NCI-H1436 (cell line): ENCODE results near the gene MTMR6.

Experiments
- DNase-seq: peaks from one replicate; lab custom pipeline; 2025; lab: John Stamatoyannopoulos, UW

Gene MTMR6

GRCh38 chr13:25217023-25217885 is 70.0 kb downstream of the MTMR6 start:
- DNase-seq, result no peak

- no peak for DNase-seq
Measured at GRCh38 chr13:25215253-25215575, 72.1 kb downstream of the MTMR6 start.

- no peak for DNase-seq
Measured at GRCh38 chr13:25214491-25215252, 72.6 kb downstream of the MTMR6 start.

- DNase-seq, result no peak
Measured at GRCh38 chr13:25213715-25214114, 73.6 kb downstream of the MTMR6 start.

- DNase-seq, result no peak
Measured at GRCh38 chr13:25210842-25211569, 76.3 kb downstream of the MTMR6 start.

GRCh38 chr13:25207291-25207810 is 79.9 kb downstream of the MTMR6 start:
- DNase-seq, result no peak

- DNase-seq, result no peak
Measured at GRCh38 chr13:25204863-25205262, 82.4 kb downstream of the MTMR6 start.

- DNase-seq, result no peak
Measured at GRCh38 chr13:25203127-25203740, 84.1 kb downstream of the MTMR6 start.

DNA sequence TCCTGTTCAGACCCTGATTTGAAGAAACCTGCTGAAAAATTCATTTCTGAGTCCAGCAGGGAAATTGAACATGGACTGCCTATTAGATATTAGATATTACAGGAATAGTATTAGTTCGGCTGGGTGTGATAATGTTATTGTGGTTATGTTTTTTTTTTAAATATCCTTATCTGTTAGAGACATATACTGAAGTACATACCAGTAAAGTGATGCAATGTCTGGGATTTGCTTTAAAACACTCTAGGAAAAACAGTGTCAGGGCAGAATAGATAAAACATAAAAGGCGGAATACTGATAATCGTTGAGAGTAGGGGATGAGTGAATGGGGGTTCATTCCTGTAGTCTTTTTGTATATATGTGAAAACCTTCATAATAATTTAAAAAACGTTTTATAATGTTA is 86.5 kb downstream of the MTMR6 start:
- no peak for DNase-seq

DNA sequence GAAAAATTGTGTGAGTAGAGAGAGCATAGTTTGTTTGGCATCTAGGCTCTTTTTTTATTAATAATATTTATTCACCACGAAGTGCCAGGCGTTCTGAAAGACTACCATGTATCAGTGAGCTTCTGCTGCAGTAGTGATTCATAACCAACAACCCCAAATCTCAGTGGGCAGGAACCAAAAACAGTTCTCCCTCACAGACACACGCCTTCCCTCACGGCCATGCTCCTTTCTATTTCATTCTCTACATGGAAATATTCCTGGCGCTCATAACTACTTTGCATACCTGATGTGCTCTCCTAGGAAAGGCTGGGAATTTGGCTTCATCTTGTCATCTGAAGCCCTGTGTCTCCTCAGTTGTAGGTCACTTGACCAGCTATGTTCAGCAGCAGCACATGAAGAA is 88.6 kb downstream of the MTMR6 start:
- DNase-seq, result no peak

- DNase-seq, result no peak
Measured at GRCh38 chr13:25196971-25197370, 90.3 kb downstream of the MTMR6 start.
